ENCODE measurements around the gene CHD3.

- TF ChIP-seq CTCF (IDR thresholded peaks at IDR 0.05) = no peak
- TF ChIP-seq POLR2A (IDR thresholded peaks at IDR 0.05) = no peak
These were observed 4.7 kb upstream of the CHD3 start for GRCh38 chr17:7883781-7884386.

Measured in thyroid gland (tissue), 4 donors.